BLaER1 (cell line): ENCODE data around the gene FBXL22.

Source experiments
- H3K27ac ChIP-seq: shearing (Covaris generic); formaldehyde crosslinking; 2 replicates; pipeline ENCODE4 v1.8.1; 2022
- H3K27me3 ChIP-seq: shearing (Covaris generic); formaldehyde crosslinking; 2 replicates; pipeline ENCODE4 v1.8.1; 2022
- H3K36me3 ChIP-seq: shearing (Covaris generic); formaldehyde crosslinking; 2 replicates; pipeline ENCODE4 v1.8.1; 2022
- H3K4me1 ChIP-seq: shearing (Covaris generic); formaldehyde crosslinking; 2 replicates; pipeline ENCODE4 v1.8.1; 2022
- H3K4me2 ChIP-seq: shearing (Covaris generic); formaldehyde crosslinking; 2 replicates; pipeline ENCODE4 v1.8.1; 2022
- H3K4me3 ChIP-seq: shearing (Covaris generic); formaldehyde crosslinking; 2 replicates; pipeline ENCODE4 v1.8.1; 2022
- H3K9ac ChIP-seq: shearing (Covaris generic); formaldehyde crosslinking; 2 replicates; pipeline ENCODE4 v1.8.1; 2022
- H3K9me3 ChIP-seq: shearing (Covaris generic); formaldehyde crosslinking; 2 replicates; pipeline ENCODE4 v1.8.1; 2022
- H4K20me1 ChIP-seq: shearing (Covaris generic); formaldehyde crosslinking; 2 replicates; pipeline ENCODE4 v1.8.1; 2022
- Cebpa-rat ChIP-seq: shearing (Covaris generic); IDR thresholded peaks from 2 replicates; pipeline ENCODE4 v1.8.1; 2022

The FBXL22 gene

DNA sequence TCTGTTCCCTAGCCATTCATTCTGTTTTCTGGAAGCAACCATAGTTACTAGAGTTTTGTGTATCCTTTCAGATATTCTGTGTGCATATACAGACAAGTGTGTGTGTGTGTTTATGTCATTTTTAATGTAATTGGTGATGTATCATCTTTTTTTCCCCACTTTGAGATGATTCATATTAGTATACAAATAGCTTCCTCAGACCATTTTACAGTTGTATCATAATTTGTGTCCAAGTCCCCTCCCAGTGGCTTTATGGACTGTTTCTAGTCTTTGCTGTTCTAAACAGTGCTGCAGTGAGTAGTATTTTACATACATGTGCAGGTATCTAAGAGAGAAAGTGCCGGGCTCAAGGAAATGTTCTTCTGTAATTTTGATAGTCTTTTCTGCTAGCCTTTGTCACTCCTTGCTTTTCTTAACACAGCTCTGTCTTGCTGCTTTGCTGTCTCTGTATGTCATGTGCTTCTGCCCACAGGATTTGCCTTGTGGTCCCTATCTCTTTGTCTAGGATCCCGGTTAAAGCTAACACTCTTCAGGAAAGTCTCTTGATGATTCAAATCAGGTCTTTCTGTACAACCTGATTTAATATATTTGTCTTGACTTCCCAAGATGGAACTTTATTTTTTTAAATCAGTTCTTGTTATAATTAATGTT lies 31.5 kb upstream of the FBXL22 start:
- Histone ChIP-seq H3K27me3 (no peaks in the 10 kb centered on the region), H3K4me1 (no peaks in the 10 kb centered on the region), H3K4me3 (no peak overlapping the region), H3K4me2 (no peak overlapping the region), H4K20me1 (peaks cover 55% of the 10 kb centered on the region), H3K9me3 (no peaks in the 10 kb centered on the region), H3K27ac (no peak overlapping the region), H3K36me3 (peaks cover 96% of the 10 kb centered on the region), H3K9ac (no peak overlapping the region)
- no peak for TF ChIP-seq Cebpa-rat

DNA sequence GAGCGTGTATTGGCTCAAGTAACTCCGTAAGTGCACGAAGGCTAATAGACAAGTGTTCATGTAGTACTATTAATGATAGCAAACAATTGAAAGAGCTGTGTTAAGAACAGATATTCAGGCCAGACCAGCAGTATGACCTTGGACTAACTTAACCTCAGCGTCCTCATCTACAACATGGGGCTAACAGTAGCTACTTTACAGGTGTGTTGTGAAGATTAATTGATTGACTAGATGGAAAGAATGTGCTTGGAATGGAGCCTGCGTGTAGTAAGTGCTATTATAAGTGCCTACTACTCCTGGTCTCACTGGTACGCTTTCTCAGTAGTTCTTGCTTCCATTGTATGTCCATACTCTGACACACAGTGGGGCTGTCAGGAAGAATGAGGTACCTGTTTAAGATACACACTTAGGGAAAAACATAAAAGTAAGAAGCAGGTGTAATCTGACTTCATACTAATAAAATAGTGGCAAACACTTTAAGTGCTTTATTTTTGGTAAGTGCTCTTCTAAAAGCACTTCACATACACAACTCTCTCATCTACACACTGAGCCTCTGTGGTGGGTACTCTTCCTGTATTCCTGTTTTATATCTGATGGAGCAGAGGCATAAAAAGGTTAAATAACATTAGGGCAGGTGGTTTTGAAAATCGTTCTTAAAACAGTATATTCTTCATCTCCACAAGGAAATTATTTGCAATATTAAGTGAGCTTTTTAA lies 24.3 kb upstream of the FBXL22 start:
- TF ChIP-seq Cebpa-rat: no peak
- Histone ChIP-seq H3K27ac (no peak overlapping the region), H3K4me2 (no peak overlapping the region), H4K20me1 (peaks cover 19% of the 10 kb centered on the region), H3K27me3 (no peaks in the 10 kb centered on the region), H3K4me3 (no peak overlapping the region), H3K9ac (no peak overlapping the region), H3K9me3 (no peaks in the 10 kb centered on the region), H3K4me1 (no peaks in the 10 kb centered on the region), H3K36me3 (peaks cover 90% of the 10 kb centered on the region)

DNA sequence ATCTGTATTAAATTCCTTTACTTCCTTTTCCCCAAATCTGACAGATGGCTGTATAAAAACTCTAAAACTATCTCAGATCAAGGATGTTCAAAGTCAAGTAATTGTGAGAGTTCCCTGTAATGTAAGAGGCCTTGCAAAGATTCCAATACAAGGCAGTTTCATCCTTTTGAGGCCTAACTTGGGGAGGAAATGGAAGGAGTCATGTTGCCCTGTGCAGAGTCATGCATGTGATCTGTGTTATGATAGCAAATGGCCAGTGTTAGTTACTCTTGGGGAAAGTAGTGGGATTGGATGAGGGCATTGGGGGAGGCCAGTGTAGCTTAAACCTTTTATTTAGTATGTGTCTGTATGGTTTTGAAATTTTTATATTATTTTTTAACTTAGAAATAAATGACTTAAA lies 23.7 kb upstream of the FBXL22 start:
- H3K4me2 ChIP-seq: no peak overlapping the region
- peaks cover 19% of the 10 kb centered on the region for H4K20me1 ChIP-seq
- H3K36me3 ChIP-seq: peaks cover 90% of the 10 kb centered on the region
- no peaks in the 10 kb centered on the region for H3K4me1 ChIP-seq
- no peaks in the 10 kb centered on the region for H3K27me3 ChIP-seq
- no peak overlapping the region for H3K4me3 ChIP-seq
- no peak overlapping the region for H3K9ac ChIP-seq
- H3K27ac ChIP-seq: no peak overlapping the region
- TF ChIP-seq Cebpa-rat: no peak
- H3K9me3 ChIP-seq: no peaks in the 10 kb centered on the region

DNA sequence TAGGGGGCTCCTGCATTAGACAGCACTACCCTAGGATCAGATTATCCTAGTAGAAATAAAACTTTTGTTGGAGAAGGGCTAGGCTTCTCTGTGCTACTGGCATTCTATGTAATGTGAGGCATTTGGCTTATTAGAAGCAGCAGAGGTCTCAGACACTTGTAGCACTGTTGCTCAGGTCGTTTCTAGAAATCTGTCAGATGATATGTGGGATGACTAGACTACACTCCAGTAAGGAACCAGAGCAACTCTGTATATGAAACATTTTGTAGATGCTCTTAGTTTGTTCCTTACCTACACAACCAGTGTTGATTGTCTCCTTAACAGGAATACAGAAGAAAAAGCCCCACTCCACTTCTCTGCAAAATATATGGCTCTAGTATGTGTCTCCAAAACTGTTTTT lies 21.9 kb upstream of the FBXL22 start:
- Histone ChIP-seq H3K36me3 (peaks cover 84% of the 10 kb centered on the region), H3K4me3 (no peak overlapping the region), H3K9me3 (no peaks in the 10 kb centered on the region), H3K27ac (no peak overlapping the region), H3K4me2 (no peak overlapping the region), H3K27me3 (no peaks in the 10 kb centered on the region), H3K4me1 (no peaks in the 10 kb centered on the region), H4K20me1 (peaks cover 14% of the 10 kb centered on the region), H3K9ac (no peak overlapping the region)
- no peak for TF ChIP-seq Cebpa-rat

DNA sequence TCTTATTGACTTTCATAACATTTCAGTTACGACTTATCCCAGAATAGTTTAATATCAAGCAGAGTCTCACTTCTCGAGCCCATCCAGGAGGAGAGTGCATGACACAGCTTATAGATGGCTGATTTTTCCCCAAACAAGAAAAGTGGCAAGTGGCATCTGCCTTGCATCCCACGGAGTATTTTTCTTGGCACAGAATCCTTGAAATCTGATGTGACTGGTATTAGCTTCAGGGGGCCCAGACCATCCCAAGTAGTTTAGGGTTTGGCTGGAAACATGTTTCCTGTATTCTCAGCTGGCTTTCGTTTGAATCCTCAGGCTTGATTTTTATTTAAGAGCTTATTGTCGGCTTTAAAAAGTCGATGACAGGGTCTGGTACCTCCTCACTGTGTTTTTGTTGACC lies 20.7 kb upstream of the FBXL22 start:
- Histone ChIP-seq H3K4me2 (no peak overlapping the region), H3K36me3 (peaks cover 82% of the 10 kb centered on the region), H3K27me3 (no peaks in the 10 kb centered on the region), H3K4me1 (no peaks in the 10 kb centered on the region), H3K27ac (no peak overlapping the region), H4K20me1 (0 out of 2 replicates have a peak, but pooled peaks cover 9% of the 10 kb centered on the region), H3K9ac (no peak overlapping the region), H3K9me3 (no peaks in the 10 kb centered on the region), H3K4me3 (no peak overlapping the region)
- no peak for TF ChIP-seq Cebpa-rat

DNA sequence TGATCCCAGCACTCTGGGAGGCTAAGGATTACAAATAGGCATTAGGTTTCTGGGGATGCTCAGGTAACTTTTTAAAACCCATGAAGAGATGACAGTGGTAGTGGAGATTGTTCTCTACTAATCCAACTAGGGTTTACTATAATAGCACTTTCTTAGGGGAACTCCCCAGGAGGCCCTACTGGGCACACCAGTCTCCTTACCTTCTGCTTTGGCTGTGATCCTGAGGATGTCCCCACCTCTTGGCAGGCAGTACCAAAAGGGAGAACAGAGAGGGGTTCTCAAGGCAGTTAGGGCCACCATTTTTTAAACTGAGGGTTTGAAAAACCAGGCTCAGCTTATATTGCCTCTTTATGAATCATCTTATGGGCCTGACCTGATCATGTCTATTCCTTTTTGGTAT lies 15.0 kb upstream of the FBXL22 start:
- no peak for TF ChIP-seq Cebpa-rat
- H3K4me3 ChIP-seq: no peak overlapping the region
- H3K36me3 ChIP-seq: peaks cover 90% of the 10 kb centered on the region
- H3K9ac ChIP-seq: no peak overlapping the region
- H3K4me2 ChIP-seq: no peak overlapping the region
- no peaks in the 10 kb centered on the region for H3K4me1 ChIP-seq
- H3K27me3 ChIP-seq: no peaks in the 10 kb centered on the region
- H3K27ac ChIP-seq: no peak overlapping the region
- peaks cover 21% of the 10 kb centered on the region for H3K9me3 ChIP-seq
- H4K20me1 ChIP-seq: peaks cover 8% of the 10 kb centered on the region; the same call in 1 of the 2 replicates

DNA sequence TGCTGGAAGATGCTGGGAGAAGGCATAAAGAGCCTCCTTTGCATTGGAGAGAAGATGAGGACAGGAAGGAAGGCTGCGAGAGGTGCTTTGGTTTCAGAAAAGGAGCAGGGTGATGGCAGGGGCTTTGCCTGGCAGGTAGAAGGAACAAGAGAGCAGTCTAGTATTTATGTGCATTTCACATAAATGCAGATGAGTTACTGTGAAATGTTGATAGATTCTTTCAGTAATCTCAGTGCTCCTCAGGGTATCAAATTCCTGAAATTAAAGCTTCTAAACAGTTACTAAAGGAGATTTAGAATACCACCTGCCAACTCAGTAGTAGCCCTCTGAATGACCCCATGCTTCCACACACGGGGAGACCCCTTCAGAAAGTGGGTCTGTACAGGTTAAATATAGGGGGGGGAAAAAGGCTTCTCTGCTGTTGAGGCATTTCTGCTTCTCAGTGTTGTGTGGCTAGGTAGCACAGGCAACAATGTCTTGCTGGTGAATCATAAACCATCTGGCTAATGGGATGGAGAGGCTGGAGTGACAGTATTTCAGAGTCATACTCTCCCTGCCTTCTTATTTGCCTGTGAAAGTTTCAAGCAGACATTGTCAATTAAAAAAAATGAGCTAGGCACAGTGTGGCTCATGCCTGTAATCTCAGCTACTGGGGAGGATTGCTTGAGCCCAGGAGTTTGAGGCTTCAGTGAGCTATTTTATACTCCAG lies 14.3 kb upstream of the FBXL22 start:
- H3K9me3 ChIP-seq: peaks cover 21% of the 10 kb centered on the region
- H4K20me1 ChIP-seq: peaks cover 8% of the 10 kb centered on the region; the same call in 1 of the 2 replicates
- no peak overlapping the region for H3K4me2 ChIP-seq
- H3K4me3 ChIP-seq: no peak overlapping the region
- H3K27ac ChIP-seq: no peak overlapping the region
- H3K27me3 ChIP-seq: no peaks in the 10 kb centered on the region
- H3K4me1 ChIP-seq: no peaks in the 10 kb centered on the region
- TF ChIP-seq Cebpa-rat: no peak
- no peak overlapping the region for H3K9ac ChIP-seq
- H3K36me3 ChIP-seq: peaks cover 90% of the 10 kb centered on the region

DNA sequence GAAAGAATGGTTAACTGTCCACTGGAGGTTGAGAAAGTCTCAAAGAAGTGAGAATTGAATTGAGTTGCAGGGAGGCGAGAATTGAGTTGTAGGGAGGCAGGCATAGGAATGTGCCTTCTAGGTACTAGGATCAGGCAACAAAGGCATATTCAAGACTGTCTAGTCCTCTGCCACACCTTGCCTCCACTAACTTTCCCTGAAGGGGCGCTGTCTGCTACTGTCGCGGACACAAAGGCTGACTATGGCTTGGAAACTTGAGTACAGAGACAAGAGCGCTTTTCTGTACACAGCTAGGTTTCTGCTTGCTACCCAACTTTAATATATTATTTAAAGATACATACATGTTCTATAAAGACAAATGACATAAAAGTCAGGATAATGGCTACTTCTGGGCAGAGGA lies 10.4 kb upstream of the FBXL22 start:
- Histone ChIP-seq H4K20me1 (peaks cover 41% of the 10 kb centered on the region), H3K4me3 (no peak overlapping the region), H3K9ac (no peak overlapping the region), H3K9me3 (peaks cover 21% of the 10 kb centered on the region), H3K4me1 (no peaks in the 10 kb centered on the region), H3K27me3 (no peaks in the 10 kb centered on the region), H3K36me3 (peaks cover 100% of the 10 kb centered on the region), H3K27ac (no peak overlapping the region), H3K4me2 (no peak overlapping the region)
- TF ChIP-seq Cebpa-rat: no peak

DNA sequence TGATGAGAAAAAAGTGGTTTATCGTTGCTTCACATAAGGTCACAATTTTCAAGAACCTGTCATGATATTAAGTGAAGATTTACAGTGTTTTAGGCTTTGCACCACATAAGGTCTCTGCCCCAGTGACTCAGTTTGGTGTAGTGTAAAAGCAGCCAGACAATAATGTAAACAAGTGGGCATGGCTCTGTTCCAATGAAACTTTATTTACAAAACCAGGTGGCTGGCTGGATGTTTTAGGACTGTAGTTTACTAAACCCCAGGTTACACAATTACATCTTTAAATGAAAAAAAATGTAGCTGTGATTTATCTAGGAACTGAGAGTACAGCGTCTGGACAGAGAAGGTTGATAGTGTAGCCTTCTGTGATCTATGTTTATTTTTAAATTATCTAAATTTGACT lies 9.7 kb upstream of the FBXL22 start:
- Histone ChIP-seq H3K9ac (no peak overlapping the region), H3K9me3 (peaks cover 20% of the 10 kb centered on the region), H3K36me3 (peaks cover 100% of the 10 kb centered on the region), H3K4me2 (no peak overlapping the region), H3K27ac (no peak overlapping the region), H3K4me1 (no peaks in the 10 kb centered on the region), H4K20me1 (peaks cover 42% of the 10 kb centered on the region), H3K27me3 (no peaks in the 10 kb centered on the region), H3K4me3 (no peak overlapping the region)
- no peak for TF ChIP-seq Cebpa-rat

DNA sequence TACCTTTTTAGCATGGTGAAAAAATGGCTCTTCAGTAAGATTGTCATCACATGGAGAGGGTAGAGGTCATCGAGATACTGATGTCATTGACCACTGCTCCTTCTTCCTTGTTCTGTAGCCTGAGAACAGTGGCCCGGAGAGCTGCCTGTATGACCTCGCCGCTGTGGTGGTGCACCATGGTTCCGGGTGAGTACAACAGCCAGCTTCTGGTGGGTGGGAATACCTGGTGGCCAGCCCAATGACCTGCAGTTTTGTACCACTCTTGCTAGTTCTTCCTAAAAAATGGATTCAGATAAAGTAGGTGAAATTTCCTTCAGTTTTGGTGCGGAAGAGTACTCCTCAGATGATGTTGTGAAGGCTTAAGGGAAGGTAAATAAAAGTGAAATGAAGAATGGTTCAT lies 8.4 kb upstream of the FBXL22 start:
- Histone ChIP-seq H3K4me2 (no peak overlapping the region), H4K20me1 (peaks cover 42% of the 10 kb centered on the region), H3K9me3 (peaks cover 11% of the 10 kb centered on the region), H3K36me3 (peaks cover 100% of the 10 kb centered on the region), H3K9ac (no peak overlapping the region), H3K4me3 (no peak overlapping the region), H3K4me1 (no peaks in the 10 kb centered on the region), H3K27me3 (no peaks in the 10 kb centered on the region), H3K27ac (no peak overlapping the region)
- TF ChIP-seq Cebpa-rat: no peak
